Measurements from ENCODE around the gene ZSWIM6.

- TF ChIP-seq CTCF (conservative IDR thresholded peaks at IDR 0.05): no peak
- no peak for TF ChIP-seq EZH2 (IDR thresholded peaks at IDR 0.05; ENCODE audit: low read depth)
Observed at GRCh38 chr5:61397937-61398336, 65.9 kb downstream of the ZSWIM6 start.
